DLD1 (cell line): Measurements from ENCODE around the gene TOR1B.

ENCODE experiments used
- in situ Hi-C: cut with HindIII; loops from 2 replicates; pipeline ENCODE4 v1.10.0; 2017; ENCODE audit warnings: low sequenced_read_pairs

TOR1B gene

GRCh38 chr9:129811967-129812363 lies 9.0 kb downstream of the TOR1B start:
- in situ Hi-C loops, result no loop called here

GRCh38 chr9:129812385-129812784 lies 9.4 kb downstream of the TOR1B start:
- in situ Hi-C loops, result no loop called here

- in situ Hi-C loops, result no loop called here
Measured at GRCh38 chr9:129813661-129814060, 10.7 kb downstream of the TOR1B start.

- in situ Hi-C loops, result no loop called here
Measured at GRCh38 chr9:129814432-129815223, 11.6 kb downstream of the TOR1B start.

- in situ Hi-C loops, result no loop called here
Measured at GRCh38 chr9:129815278-129815677, 12.3 kb downstream of the TOR1B start.

GRCh38 chr9:129816501-129817435 lies 13.8 kb downstream of the TOR1B start:
- in situ Hi-C loops, result no loop called here

- in situ Hi-C loops, result no loop called here
Measured at GRCh38 chr9:129822898-129823541, 20.0 kb downstream of the TOR1B start.

GRCh38 chr9:129823542-129823934 lies 20.6 kb downstream of the TOR1B start:
- in situ Hi-C loops, result no loop called here

- in situ Hi-C loops, result no loop called here
Measured at GRCh38 chr9:129823935-129824601, 21.1 kb downstream of the TOR1B start, which contains the start of gene TOR1A. Gene TOR1A, minus strand, starts transcription at chr9:129824136. Its CDS starts 51 bp downstream, at chr9:129824085.

GRCh38 chr9:129826344-129826743 lies 23.4 kb downstream of the TOR1B start:
- in situ Hi-C loops, result no loop called here

- in situ Hi-C loops, result no loop called here
Measured at GRCh38 chr9:129826759-129827158, 23.8 kb downstream of the TOR1B start.

- in situ Hi-C loops, result no loop called here
Measured at GRCh38 chr9:129828051-129828450, 25.1 kb downstream of the TOR1B start.

GRCh38 chr9:129828969-129829368 lies 26.0 kb downstream of the TOR1B start:
- in situ Hi-C loops, result no loop called here

GRCh38 chr9:129832982-129833381 lies 30.0 kb downstream of the TOR1B start:
- in situ Hi-C loops, result no loop called here

GRCh38 chr9:129834489-129835127 lies 31.6 kb downstream of the TOR1B start:
- in situ Hi-C loops, result no loop called here

GRCh38 chr9:129835128-129835859 lies 32.3 kb downstream of the TOR1B start, which contains the start of the genes C9orf78 and USP20:
Gene C9orf78, minus strand, starts transcription at chr9:129835275. Its CDS starts 54 bp downstream, at chr9:129835221.
Gene USP20, plus strand, starts transcription at chr9:129835458. Its CDS starts 17,098 bp downstream, at chr9:129852556.
- in situ Hi-C loops, result no loop called here

GRCh38 chr9:129835860-129836223 lies 32.9 kb downstream of the TOR1B start:
- in situ Hi-C loops, result no loop called here

GRCh38 chr9:129836311-129837007 lies 33.5 kb downstream of the TOR1B start:
- in situ Hi-C loops, result no loop called here
